Endodermal cell (in vitro differentiated cells): Measurements from ENCODE around the gene UBN1. TPM values are rescaled to one million over a fixed set of nuclear protein-coding genes. Genes with fewer than 3 reads are reported as not detected.

ENCODE experiments used
- DNase-seq: peaks from one replicate; pipeline ENCODE4 v3.0.0-alpha.2; 2017
- H3K27ac ChIP-seq: 2 replicates; pipeline ENCODE4 v1.5.1; 2013; ENCODE audit warnings: mild to moderate bottlenecking, low read depth, low read length, moderate library complexity
- H3K27me3 ChIP-seq: 2 replicates; pipeline ENCODE4 v1.6.1; 2013; ENCODE audit warnings: mild to moderate bottlenecking, low read length, moderate library complexity; ENCODE audit not compliant: insufficient read depth, control insufficient read depth, poor library complexity, severe bottlenecking
- H3K36me3 ChIP-seq: 2 replicates; pipeline ENCODE4 v1.7.0; 2013; ENCODE audit warnings: mild to moderate bottlenecking, low read length, moderate library complexity; ENCODE audit not compliant: control insufficient read depth, insufficient read depth
- H3K4me1 ChIP-seq: one replicate; pipeline ENCODE4 v1.7.0; 2013; ENCODE audit warnings: low read length; ENCODE audit not compliant: control insufficient read depth, insufficient read depth
- H3K4me3 ChIP-seq: 2 replicates; pipeline ENCODE4 v1.5.1; 2013; ENCODE audit warnings: mild to moderate bottlenecking, low read length, moderate library complexity
- H3K9ac ChIP-seq: 2 replicates; pipeline ENCODE4 v1.6.1; 2013; ENCODE audit warnings: mild to moderate bottlenecking, low read length, moderate library complexity; ENCODE audit not compliant: poor library complexity, severe bottlenecking; ENCODE audit errors: extremely low read depth
- H3K9me3 ChIP-seq: 2 replicates; pipeline ENCODE4 v1.6.1; 2013; ENCODE audit warnings: mild to moderate bottlenecking, low read length, moderate library complexity; ENCODE audit not compliant: control insufficient read depth
- H3K27ac Mint-ChIP-seq: 2 replicates; pipeline ENCODE4 v1.8.0; 2020; ENCODE audit warnings: mixed read lengths
- H3K27me3 Mint-ChIP-seq: 2 replicates; pipeline ENCODE4 v1.8.0; 2021; ENCODE audit warnings: mild to moderate bottlenecking, mixed read lengths; ENCODE audit not compliant: insufficient read depth
- H3K36me3 Mint-ChIP-seq: 2 replicates; pipeline ENCODE4 v1.8.0; 2020; ENCODE audit warnings: low read depth, mixed read lengths
- H3K4me1 Mint-ChIP-seq: 2 replicates; pipeline ENCODE4 v1.8.0; 2020; ENCODE audit warnings: mixed read lengths
- H3K4me3 Mint-ChIP-seq: 2 replicates; pipeline ENCODE4 v1.8.0; 2020; ENCODE audit warnings: mild to moderate bottlenecking, moderate library complexity, mixed read lengths
- H3K9me3 Mint-ChIP-seq: 2 replicates; pipeline ENCODE4 v1.8.0; 2020; ENCODE audit warnings: mild to moderate bottlenecking, mixed read lengths
- WGBS, 2 experiments: methylation state at CpG; one replicate each; pipeline versions ENCODE4 v1.1.5 to v1.1.7; 2013; ENCODE audit warnings: missing lambda C conversion rate in 2 of 2, mixed read lengths in 1 of 2; ENCODE audit not compliant: insufficient coverage in 1 of 2, insufficient read length in 1 of 2; 5-methylcytosine and 5-hydroxymethylcytosine counted together
- total RNA-seq, 2 donors: library from RNA; stranded (reverse); fragmentation: NEBNext Ultra II Directional in 1 of 2; extraction: Animal tissue kit (Norgen Biotek cat#: 25700) in 1 of 2; gene quantifications; 2 replicates in 1 of 2; 3 replicates in 1 of 2; pipeline ENCODE4 v1.2.1, GENCODE V29; 2021
- TF ChIP-seq, protein P1 (sequence below): fragments of 200-600 bp; sonication (generic); conservative IDR thresholded peaks from 2 replicates; pipeline ENCODE4 v1.5.0; 2021; ENCODE audit warnings: antibody characterized with exemption, mild to moderate bottlenecking

Gene UBN1
- total RNA-seq, 2 donors from 2014 or later = 36.8 to 46.7 TPM

DNA sequence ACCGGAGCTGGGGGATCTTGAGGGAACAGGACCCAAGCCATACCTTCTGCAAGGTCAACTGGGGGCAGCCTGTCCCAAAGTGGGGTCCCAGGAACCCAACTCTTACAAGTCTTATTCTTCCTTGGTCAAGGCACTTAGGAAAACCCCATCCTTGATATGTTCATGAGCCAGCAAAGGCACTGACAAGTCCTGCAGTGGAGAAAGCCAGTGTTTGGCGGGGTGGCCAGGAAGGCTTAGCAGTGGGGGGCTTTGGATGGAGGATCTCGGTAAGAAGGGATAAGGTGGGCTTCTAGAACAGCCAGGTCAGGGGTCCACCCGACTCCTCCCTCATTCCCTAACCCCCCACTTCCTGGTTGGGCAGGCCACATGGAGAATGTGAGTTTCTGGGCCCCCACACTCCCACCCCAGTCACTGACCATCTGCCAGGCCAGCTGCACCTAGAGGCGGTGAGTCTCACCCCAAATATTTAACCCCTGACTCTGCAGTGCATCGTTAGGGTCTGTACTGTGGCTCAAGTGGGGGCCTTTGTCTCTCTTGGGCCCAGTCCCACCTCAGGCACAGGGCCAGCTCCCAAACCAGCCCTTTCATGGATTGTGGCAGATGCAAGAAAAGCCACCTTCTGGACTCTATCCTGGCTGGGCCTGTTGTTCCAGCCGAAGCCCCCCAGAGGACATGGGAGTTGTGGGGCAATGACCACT is 67.4 kb downstream of the UBN1 start:
- H3K4me3 Mint-ChIP-seq = no peak overlapping the region
- no peaks in the 10 kb centered on the region for H3K27me3 ChIP-seq
- no peaks in the 10 kb centered on the region for H3K9me3 ChIP-seq
- H3K36me3 ChIP-seq = no peaks in the 10 kb centered on the region
- WGBS, 2 experiments = 89 to 100% methylated on average over 3 to 7 of the region's 7 CpGs
- H3K4me1 Mint-ChIP-seq = peaks cover 9% of the 10 kb centered on the region
- H3K4me1 ChIP-seq = peaks cover 8% of the 10 kb centered on the region
- no peaks in the 10 kb centered on the region for H3K9me3 Mint-ChIP-seq
- H3K9ac ChIP-seq = no peak overlapping the region
- no peak overlapping the region for H3K27ac Mint-ChIP-seq
- H3K4me3 ChIP-seq = no peak overlapping the region
- H3K36me3 Mint-ChIP-seq = peaks cover 2% of the 10 kb centered on the region
- no peaks in the 10 kb centered on the region for H3K27me3 Mint-ChIP-seq
- no peak overlapping the region for H3K27ac ChIP-seq
- DNase-seq = no peak
- TF ChIP-seq, protein P1, sequence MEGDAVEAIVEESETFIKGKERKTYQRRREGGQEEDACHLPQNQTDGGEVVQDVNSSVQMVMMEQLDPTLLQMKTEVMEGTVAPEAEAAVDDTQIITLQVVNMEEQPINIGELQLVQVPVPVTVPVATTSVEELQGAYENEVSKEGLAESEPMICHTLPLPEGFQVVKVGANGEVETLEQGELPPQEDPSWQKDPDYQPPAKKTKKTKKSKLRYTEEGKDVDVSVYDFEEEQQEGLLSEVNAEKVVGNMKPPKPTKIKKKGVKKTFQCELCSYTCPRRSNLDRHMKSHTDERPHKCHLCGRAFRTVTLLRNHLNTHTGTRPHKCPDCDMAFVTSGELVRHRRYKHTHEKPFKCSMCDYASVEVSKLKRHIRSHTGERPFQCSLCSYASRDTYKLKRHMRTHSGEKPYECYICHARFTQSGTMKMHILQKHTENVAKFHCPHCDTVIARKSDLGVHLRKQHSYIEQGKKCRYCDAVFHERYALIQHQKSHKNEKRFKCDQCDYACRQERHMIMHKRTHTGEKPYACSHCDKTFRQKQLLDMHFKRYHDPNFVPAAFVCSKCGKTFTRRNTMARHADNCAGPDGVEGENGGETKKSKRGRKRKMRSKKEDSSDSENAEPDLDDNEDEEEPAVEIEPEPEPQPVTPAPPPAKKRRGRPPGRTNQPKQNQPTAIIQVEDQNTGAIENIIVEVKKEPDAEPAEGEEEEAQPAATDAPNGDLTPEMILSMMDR = no peak

DNA sequence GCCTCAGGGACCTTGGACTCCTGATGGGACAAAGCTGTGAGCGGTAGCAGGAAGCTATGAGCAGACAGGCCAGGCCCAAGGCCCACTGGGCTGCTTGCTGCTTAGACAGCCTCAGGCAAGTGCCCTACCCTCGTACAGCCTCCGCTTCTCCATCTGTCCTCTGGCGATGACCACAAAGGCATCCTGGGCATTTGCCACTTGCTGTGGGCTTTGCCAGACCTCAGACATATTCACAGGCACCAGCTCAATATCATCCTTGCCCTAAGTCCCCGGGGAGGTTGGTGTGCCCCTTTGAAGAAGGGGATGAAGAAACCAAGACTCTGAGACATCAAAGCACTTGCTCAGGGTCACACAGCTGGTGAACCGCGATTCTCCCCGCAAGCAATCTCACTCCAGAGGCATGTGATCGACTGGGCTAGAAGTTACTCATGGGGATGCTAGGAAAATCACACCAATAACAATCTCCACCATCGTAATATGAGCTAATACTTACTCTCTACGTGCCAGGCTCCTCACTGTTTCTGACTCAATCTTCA is 68.0 kb downstream of the UBN1 start:
- 88 to 91% methylated on average over 8 to 11 of the region's 11 CpGs for WGBS, 2 experiments
- Histone ChIP-seq H3K4me1 (peaks cover 8% of the 10 kb centered on the region), H3K36me3 (no peaks in the 10 kb centered on the region), H3K9ac (no peak overlapping the region), H3K4me3 (no peak overlapping the region), H3K27me3 (no peaks in the 10 kb centered on the region), H3K9me3 (no peaks in the 10 kb centered on the region), H3K27ac (no peak overlapping the region)
- peaks cover 2% of the 10 kb centered on the region for H3K36me3 Mint-ChIP-seq
- TF ChIP-seq, protein P1 = no peak
- peaks cover 9% of the 10 kb centered on the region for H3K4me1 Mint-ChIP-seq
- no peak overlapping the region for H3K27ac Mint-ChIP-seq
- DNase-seq = no peak
- no peaks in the 10 kb centered on the region for H3K9me3 Mint-ChIP-seq
- no peaks in the 10 kb centered on the region for H3K27me3 Mint-ChIP-seq
- H3K4me3 Mint-ChIP-seq = no peak overlapping the region

DNA sequence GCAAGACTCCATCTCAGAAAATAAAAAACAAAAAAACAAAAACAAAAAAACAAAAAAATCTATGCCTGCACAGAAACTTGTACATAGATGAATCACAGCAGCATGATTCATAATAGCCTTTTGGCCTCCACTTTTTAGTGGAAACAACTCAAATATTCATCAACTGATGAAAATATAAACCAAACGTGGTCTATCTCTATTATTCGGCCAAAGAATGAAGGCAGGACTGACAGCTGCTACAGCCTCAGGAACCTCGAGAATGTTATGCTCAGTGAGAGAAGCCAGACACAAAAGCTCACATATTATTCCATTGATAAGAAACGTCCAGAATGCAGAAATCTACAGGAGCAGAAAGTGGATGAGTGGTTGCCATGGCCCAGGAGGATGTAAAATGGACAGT is 69.8 kb downstream of the UBN1 start:
- peaks cover 9% of the 10 kb centered on the region for H3K4me1 Mint-ChIP-seq
- H3K9ac ChIP-seq = no peak overlapping the region
- H3K4me3 ChIP-seq = no peak overlapping the region
- H3K9me3 Mint-ChIP-seq = no peaks in the 10 kb centered on the region
- no peak overlapping the region for H3K27ac Mint-ChIP-seq
- H3K36me3 Mint-ChIP-seq = peaks cover 2% of the 10 kb centered on the region
- no peak overlapping the region for H3K4me3 Mint-ChIP-seq
- no peaks in the 10 kb centered on the region for H3K27me3 ChIP-seq
- WGBS, 2 experiments = 82% methylated on average over 4 of the region's 4 CpGs; no CpG with 5 or more reads in 1 of the 2 experiments
- H3K27ac ChIP-seq = no peak overlapping the region
- TF ChIP-seq, protein P1 = no peak
- no peaks in the 10 kb centered on the region for H3K27me3 Mint-ChIP-seq
- no peak for DNase-seq
- no peaks in the 10 kb centered on the region for H3K36me3 ChIP-seq
- H3K9me3 ChIP-seq = no peaks in the 10 kb centered on the region
- peaks cover 8% of the 10 kb centered on the region for H3K4me1 ChIP-seq
